HL-60 (cell line): Measurements from ENCODE around the gene MAGI2.

Experiments
- DNase-seq, 2 experiments: peaks; one replicate each; pipeline ENCODE4 v3.0.0-alpha.2; 2010 to 2020; ENCODE audit warnings: low read depth in 1 of 2, low spot score in 1 of 2
- H3K27ac ChIP-seq: fragments of 250-450 bp; sonication (Bioruptor Pico); replicated peaks from 2 replicates; pipeline ENCODE4 v1.5.1; 2020; ENCODE audit warnings: mild to moderate bottlenecking, moderate library complexity
- H3K27me3 ChIP-seq: fragments of 250-450 bp; sonication (Bioruptor Pico); 2 replicates; pipeline ENCODE4 v1.5.1; 2021; ENCODE audit warnings: mild to moderate bottlenecking, moderate library complexity; ENCODE audit not compliant: insufficient read depth, poor library complexity, severe bottlenecking
- H3K4me3 ChIP-seq: replicated peaks from 2 replicates; pipeline ENCODE4 v1.5.1; 2011; ENCODE audit warnings: mild to moderate bottlenecking, control low read depth, low read length; ENCODE audit not compliant: insufficient read depth
- CTCF ChIP-seq: IDR thresholded peaks from one replicate; pipeline ENCODE4 v1.5.1; 2011; ENCODE audit warnings: low read length, control low read depth, inconsistent platforms; ENCODE audit not compliant: insufficient read depth
- GABPA ChIP-seq: IDR thresholded peaks from 2 replicates; pipeline ENCODE4 v1.6.1; 2012; ENCODE audit warnings: low read depth
- POLR2AphosphoS5 ChIP-seq: IDR thresholded peaks from 2 replicates; pipeline ENCODE4 v1.6.1; 2012; ENCODE audit warnings: low read depth
- SPI1 ChIP-seq: IDR thresholded peaks from 2 replicates; pipeline ENCODE4 v1.6.1; 2012; ENCODE audit warnings: low read depth, mild to moderate bottlenecking, borderline replicate concordance
- TF ChIP-seq, protein P1 (sequence below): IDR thresholded peaks from 2 replicates; pipeline ENCODE4 v1.6.1; 2012; ENCODE audit warnings: low read depth; ENCODE audit not compliant: insufficient replicate concordance

Gene MAGI2

DNA sequence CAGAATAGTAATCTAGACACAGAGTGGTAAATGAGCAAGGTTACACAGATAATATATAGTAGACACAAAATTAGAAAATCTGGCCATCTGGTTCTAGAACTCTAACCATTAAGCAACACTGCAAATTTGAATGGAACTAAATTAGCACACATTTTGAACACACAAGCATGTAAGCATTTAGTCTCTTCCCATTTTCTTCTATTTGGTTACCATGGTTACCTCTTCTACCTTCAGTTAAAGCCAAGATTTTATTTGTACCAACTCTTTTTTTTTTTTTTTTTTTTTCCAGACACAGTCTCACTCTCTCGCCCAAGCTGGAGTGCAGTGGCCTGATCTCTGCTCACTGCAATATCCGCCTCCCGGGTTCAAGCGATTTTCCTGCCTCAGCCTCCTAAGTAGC lies 790.5 kb downstream of the MAGI2 start:
- no peak for TF ChIP-seq POLR2AphosphoS5
- no peak overlapping the region for H3K27ac ChIP-seq
- no peak for DNase-seq
- no peaks in the 10 kb centered on the region for H3K27me3 ChIP-seq
- no peak overlapping the region for H3K4me3 ChIP-seq

DNA sequence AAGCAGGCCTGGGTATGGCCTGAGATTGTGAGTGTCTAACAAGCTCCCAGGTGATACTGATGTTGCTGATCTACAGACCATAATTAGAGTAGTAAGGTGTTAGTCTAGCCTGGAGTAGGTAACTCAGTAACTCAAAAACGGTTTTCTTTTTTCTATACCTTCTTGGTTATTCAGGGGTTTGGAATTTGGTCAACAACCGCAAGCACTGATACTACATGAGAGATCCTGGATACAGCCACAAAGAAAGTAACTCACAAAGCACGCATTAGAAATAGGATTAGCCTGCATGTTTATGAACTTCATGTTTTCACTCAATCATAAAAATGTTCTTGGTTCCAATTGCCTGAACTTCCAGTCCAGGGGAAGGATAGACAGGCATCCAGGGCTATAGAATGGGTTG lies 803.5 kb downstream of the MAGI2 start:
- Histone ChIP-seq H3K27me3 (no peaks in the 10 kb centered on the region), H3K27ac (no peak overlapping the region), H3K4me3 (no peak overlapping the region)
- no peak for TF ChIP-seq GABPA
- no peak for TF ChIP-seq POLR2AphosphoS5
- TF ChIP-seq CTCF = no peak
- TF ChIP-seq SPI1 = no peak
- TF ChIP-seq, protein P1, sequence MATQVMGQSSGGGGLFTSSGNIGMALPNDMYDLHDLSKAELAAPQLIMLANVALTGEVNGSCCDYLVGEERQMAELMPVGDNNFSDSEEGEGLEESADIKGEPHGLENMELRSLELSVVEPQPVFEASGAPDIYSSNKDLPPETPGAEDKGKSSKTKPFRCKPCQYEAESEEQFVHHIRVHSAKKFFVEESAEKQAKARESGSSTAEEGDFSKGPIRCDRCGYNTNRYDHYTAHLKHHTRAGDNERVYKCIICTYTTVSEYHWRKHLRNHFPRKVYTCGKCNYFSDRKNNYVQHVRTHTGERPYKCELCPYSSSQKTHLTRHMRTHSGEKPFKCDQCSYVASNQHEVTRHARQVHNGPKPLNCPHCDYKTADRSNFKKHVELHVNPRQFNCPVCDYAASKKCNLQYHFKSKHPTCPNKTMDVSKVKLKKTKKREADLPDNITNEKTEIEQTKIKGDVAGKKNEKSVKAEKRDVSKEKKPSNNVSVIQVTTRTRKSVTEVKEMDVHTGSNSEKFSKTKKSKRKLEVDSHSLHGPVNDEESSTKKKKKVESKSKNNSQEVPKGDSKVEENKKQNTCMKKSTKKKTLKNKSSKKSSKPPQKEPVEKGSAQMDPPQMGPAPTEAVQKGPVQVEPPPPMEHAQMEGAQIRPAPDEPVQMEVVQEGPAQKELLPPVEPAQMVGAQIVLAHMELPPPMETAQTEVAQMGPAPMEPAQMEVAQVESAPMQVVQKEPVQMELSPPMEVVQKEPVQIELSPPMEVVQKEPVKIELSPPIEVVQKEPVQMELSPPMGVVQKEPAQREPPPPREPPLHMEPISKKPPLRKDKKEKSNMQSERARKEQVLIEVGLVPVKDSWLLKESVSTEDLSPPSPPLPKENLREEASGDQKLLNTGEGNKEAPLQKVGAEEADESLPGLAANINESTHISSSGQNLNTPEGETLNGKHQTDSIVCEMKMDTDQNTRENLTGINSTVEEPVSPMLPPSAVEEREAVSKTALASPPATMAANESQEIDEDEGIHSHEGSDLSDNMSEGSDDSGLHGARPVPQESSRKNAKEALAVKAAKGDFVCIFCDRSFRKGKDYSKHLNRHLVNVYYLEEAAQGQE = no peak
- no peak for DNase-seq

DNA sequence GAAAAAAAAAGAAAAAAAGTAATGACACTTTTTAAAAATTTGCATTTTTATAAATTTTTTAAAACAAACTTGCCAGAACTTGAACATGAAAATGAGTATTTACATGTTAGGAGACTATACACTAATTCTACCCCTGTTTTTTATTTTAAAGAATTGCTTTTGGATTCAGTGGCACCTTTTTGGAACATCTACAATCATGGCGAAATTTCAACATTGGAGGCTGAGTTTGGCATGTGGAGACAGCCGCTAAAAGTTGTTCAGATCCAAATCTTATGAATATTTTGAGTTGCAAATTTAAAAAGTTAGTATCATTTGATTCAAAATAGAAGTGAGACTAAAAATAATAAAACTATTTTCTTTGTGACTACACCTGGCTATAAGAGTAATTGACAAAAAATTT lies 804.2 kb downstream of the MAGI2 start:
- no peak for TF ChIP-seq GABPA
- TF ChIP-seq, protein P1 = no peak
- no peak for TF ChIP-seq SPI1
- TF ChIP-seq POLR2AphosphoS5 = no peak
- TF ChIP-seq CTCF = no peak
- H3K27ac ChIP-seq = no peak overlapping the region
- no peak overlapping the region for H3K4me3 ChIP-seq
- no peak for DNase-seq
- H3K27me3 ChIP-seq = no peaks in the 10 kb centered on the region

DNA sequence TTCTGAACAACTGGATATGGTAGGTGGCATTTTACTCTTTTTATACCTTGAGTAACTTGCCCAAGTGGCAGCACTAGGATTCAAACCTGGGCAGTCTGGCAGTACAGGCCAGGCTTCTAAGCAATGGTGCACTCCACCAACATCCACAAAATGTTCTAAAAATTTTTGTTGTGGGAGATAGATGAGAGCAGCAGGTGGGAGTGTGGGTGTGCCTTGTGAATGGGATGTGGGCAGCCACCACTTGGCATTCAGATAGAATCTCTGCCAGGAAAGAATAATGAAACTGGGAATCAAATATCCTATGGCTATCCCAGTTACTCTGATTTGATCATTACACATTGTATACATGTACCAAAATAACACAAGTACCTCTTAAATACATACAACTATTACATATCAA lies 810.7 kb downstream of the MAGI2 start:
- no peak for TF ChIP-seq CTCF
- H3K27ac ChIP-seq = no peak overlapping the region
- H3K4me3 ChIP-seq = no peak overlapping the region
- no peak for DNase-seq
- no peaks in the 10 kb centered on the region for H3K27me3 ChIP-seq
